Gastroesophageal sphincter (tissue), 3 donors: ENCODE measurements around the gene TEDC1.

ENCODE experiments used
- CTCF ChIP-seq, 4 experiments: fragments of 200-600 bp in 2 of 4; fragments of 450-650 bp in 2 of 4; sonication (generic) in 1 of 4; IDR thresholded peaks; one replicate each; pipeline ENCODE4 v1.5.1; 2017 to 2019; ENCODE audit warnings: antibody characterized with exemption in 4 of 4, mild to moderate bottlenecking in 2 of 4, moderate library complexity in 2 of 4
- EP300 ChIP-seq: sonication (generic); formaldehyde crosslinking; IDR thresholded peaks from one replicate; pipeline ENCODE4 v1.6.1; 2017; ENCODE audit warnings: antibody characterized with exemption, mild to moderate bottlenecking
- POLR2A ChIP-seq, 2 donors: fragments of 450-650 bp; IDR thresholded peaks; one replicate each; pipeline ENCODE4 v1.6.1; 2017; ENCODE audit warnings: antibody characterized with exemption in 2 of 2, mild to moderate bottlenecking in 2 of 2, moderate library complexity in 1 of 2
- POLR2AphosphoS5 ChIP-seq: sonication (generic); formaldehyde crosslinking; IDR thresholded peaks from one replicate; pipeline ENCODE4 v1.6.1; 2017; ENCODE audit warnings: antibody characterized with exemption

GRCh38 chr14:105484997-105485393 is 6.1 kb upstream of the TEDC1 start:
- TF ChIP-seq CTCF (IDR thresholded peaks at IDR 0.05) = no peak
- no peak for TF ChIP-seq POLR2AphosphoS5
- TF ChIP-seq POLR2A (IDR thresholded peaks at IDR 0.05) = no peak
- no peak for TF ChIP-seq EP300
